ENCODE results near the gene CPNE5. TPM values are rescaled to one million over a fixed set of nuclear protein-coding genes. Genes with fewer than 3 reads are reported as not detected.
A peak's percentile ranks its signal among the peaks of the same experiment; 100 is the strongest.

CPNE5 gene
- total RNA-seq, 6 experiments from 2014 or later, result 0.12 to 0.37 (median 0.26) TPM; not detected in 2

- H3K27ac Mint-ChIP-seq, result no peak overlapping the region
- no peaks in the 10 kb centered on the region for H3K36me3 Mint-ChIP-seq (ENCODE audit: low read depth)
- no peaks in the 10 kb centered on the region for H3K9me3 Mint-ChIP-seq
- no peak overlapping the region for H3K4me3 Mint-ChIP-seq
- H3K4me1 Mint-ChIP-seq (ENCODE audit: low read depth), result peaks cover 17% of the 10 kb centered on the region
- DNase-seq, result no peak
- no peak for TF ChIP-seq CTCF (IDR thresholded peaks at IDR 0.05)
- H3K27me3 Mint-ChIP-seq (ENCODE audit: insufficient read depth), result no peaks in the 10 kb centered on the region; the same call in 1 of the 2 replicates
Observed at GRCh38 chr6:36821581-36822335, 17.5 kb downstream of the CPNE5 start.

GRCh38 chr6:36820700-36821580 is 18.3 kb downstream of the CPNE5 start:
- Mint-ChIP-seq H3K9me3 (no peaks in the 10 kb centered on the region), H3K4me3 (no peak overlapping the region), H3K27me3 (ENCODE audit: insufficient read depth) (peaks cover 3% of the 10 kb centered on the region), H3K36me3 (ENCODE audit: low read depth) (no peaks in the 10 kb centered on the region), H3K27ac (peak overlapping the region; percentile 63), H3K4me1 (ENCODE audit: low read depth) (peaks cover 10% of the 10 kb centered on the region)
- no peak for TF ChIP-seq CTCF (IDR thresholded peaks at IDR 0.05)
- DNase-seq, result peak; percentile 62

GRCh38 chr6:36818756-36819155 is 20.5 kb downstream of the CPNE5 start:
- TF ChIP-seq CTCF (IDR thresholded peaks at IDR 0.05), result no peak
- Mint-ChIP-seq H3K4me3 (no peak overlapping the region), H3K36me3 (ENCODE audit: low read depth) (no peaks in the 10 kb centered on the region), H3K27me3 (ENCODE audit: insufficient read depth) (peaks cover 3% of the 10 kb centered on the region), H3K4me1 (ENCODE audit: low read depth) (peaks cover 10% of the 10 kb centered on the region), H3K27ac (no peak overlapping the region), H3K9me3 (no peaks in the 10 kb centered on the region)
- DNase-seq, result no peak

GRCh38 chr6:36817847-36818246 is 21.4 kb downstream of the CPNE5 start:
- H3K9me3 Mint-ChIP-seq, result no peaks in the 10 kb centered on the region
- no peaks in the 10 kb centered on the region for H3K36me3 Mint-ChIP-seq (ENCODE audit: low read depth)
- H3K4me1 Mint-ChIP-seq (ENCODE audit: low read depth), result peaks cover 10% of the 10 kb centered on the region
- no peak overlapping the region for H3K4me3 Mint-ChIP-seq
- H3K27ac Mint-ChIP-seq, result no peak overlapping the region
- H3K27me3 Mint-ChIP-seq (ENCODE audit: insufficient read depth), result peaks cover 3% of the 10 kb centered on the region
- DNase-seq, result no peak
- no peak for TF ChIP-seq CTCF (IDR thresholded peaks at IDR 0.05)

GRCh38 chr6:36817176-36817817 is 21.9 kb downstream of the CPNE5 start:
- no peak overlapping the region for H3K27ac Mint-ChIP-seq
- TF ChIP-seq CTCF (IDR thresholded peaks at IDR 0.05), result no peak

More at GRCh38 chr6:36817176-36817817, 21.9 kb downstream of the CPNE5 start:
- Mint-ChIP-seq H3K4me3 (no peak overlapping the region), H3K4me1 (ENCODE audit: low read depth) (peaks cover 10% of the 10 kb centered on the region), H3K27me3 (ENCODE audit: insufficient read depth) (peaks cover 3% of the 10 kb centered on the region), H3K9me3 (no peaks in the 10 kb centered on the region), H3K36me3 (ENCODE audit: low read depth) (no peaks in the 10 kb centered on the region)
- no peak for DNase-seq
